GM21423 (cell line): Measurements from ENCODE around the gene UBAP2L.

Source experiments
- ATAC-seq: cut with Tn5 transposase; IDR thresholded peaks from one replicate; pipeline ENCODE4 v1.9.1; 2021; ENCODE audit warnings: mild to moderate bottlenecking, moderate library complexity; ENCODE audit not compliant: unreplicated experiment

The UBAP2L gene, protein sequence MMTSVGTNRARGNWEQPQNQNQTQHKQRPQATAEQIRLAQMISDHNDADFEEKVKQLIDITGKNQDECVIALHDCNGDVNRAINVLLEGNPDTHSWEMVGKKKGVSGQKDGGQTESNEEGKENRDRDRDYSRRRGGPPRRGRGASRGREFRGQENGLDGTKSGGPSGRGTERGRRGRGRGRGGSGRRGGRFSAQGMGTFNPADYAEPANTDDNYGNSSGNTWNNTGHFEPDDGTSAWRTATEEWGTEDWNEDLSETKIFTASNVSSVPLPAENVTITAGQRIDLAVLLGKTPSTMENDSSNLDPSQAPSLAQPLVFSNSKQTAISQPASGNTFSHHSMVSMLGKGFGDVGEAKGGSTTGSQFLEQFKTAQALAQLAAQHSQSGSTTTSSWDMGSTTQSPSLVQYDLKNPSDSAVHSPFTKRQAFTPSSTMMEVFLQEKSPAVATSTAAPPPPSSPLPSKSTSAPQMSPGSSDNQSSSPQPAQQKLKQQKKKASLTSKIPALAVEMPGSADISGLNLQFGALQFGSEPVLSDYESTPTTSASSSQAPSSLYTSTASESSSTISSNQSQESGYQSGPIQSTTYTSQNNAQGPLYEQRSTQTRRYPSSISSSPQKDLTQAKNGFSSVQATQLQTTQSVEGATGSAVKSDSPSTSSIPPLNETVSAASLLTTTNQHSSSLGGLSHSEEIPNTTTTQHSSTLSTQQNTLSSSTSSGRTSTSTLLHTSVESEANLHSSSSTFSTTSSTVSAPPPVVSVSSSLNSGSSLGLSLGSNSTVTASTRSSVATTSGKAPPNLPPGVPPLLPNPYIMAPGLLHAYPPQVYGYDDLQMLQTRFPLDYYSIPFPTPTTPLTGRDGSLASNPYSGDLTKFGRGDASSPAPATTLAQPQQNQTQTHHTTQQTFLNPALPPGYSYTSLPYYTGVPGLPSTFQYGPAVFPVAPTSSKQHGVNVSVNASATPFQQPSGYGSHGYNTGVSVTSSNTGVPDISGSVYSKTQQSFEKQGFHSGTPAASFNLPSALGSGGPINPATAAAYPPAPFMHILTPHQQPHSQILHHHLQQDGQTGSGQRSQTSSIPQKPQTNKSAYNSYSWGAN

GRCh38 chr1:154220071-154220969, at the start of gene UBAP2L:
Gene UBAP2L, plus strand, starts transcription at chr1:154220955. Its CDS starts 4,169 bp downstream, at chr1:154225124.
- peak; percentile 93 for ATAC-seq

DNA sequence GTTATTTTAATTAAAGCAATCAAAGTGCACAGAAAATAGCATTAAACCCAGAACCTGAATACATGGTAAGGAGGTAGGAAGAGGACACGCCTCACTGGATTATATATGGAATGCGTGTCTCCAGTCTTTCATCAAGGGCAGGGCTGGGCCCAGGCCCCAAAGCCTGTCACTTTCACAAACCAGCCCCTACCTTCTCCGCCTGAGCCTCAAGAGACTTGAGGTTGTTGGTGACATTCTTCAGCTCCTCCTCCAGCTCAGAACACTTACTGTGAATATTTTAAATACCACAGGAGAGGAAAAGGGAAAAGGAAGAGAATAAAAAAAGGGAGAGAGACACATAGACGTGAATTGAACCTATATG, 49.6 kb upstream of the UBAP2L start:
- ATAC-seq, result no peak

DNA sequence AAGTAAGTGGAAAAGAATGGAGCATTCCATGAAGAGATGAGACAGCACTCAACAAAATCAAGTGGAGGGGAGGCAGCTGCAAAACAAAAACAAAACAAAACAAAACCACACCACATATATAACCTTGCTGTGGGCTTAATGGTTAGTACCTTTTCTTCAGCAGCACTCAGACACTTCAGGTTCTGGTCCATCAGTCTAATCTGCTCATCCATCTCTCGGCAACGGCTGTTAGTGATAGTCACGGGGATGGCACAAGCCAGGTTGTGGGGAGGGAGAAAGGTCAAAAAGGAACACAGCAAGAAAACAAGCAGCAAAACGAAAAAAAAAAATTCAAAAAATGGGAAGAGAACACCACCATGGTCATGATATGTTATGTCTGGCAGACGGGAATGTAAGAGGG, 48.9 kb upstream of the UBAP2L start:
- no peak for ATAC-seq

DNA sequence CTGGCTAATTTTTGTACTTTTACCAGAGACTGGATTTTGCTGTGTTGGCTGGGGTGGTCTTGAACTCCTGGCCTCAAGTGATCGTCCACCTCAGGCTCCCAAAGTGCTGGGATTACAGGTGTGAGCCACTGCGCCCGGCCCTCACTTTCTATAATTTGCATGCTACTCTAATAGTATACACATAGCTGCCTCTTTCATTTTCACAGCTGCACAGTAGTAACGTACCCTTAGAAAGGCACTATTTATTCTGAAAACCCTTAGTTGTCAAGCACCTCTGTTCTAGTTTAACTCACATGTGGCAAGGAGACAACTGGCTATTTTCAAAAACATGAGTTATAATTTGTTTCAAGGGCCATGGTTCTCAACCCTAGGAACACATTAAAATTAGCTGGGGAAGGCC, 46.1 kb upstream of the UBAP2L start:
- ATAC-seq, result no peak

- ATAC-seq, result no peak
These were observed 44.4 kb upstream of the UBAP2L start for GRCh38 chr1:154176337-154176736.

DNA sequence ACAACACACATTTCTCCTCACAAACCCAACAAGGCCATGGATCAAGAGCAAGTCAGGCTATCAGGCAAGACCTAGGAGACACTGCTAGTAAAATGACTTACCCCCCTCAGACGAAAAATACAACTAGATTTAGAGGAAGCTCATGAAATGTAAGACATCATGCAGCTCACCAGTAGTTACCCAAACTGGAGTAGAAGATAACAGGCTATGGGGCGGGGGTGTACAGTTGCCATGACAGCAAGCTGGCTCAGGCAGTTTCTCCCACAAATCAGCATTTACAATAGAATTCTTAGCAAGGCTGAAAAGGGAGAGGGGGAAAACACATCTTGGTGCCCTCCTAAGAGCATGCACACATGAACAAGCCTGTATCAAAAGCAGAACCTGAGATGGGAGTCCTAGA, 42.7 kb upstream of the UBAP2L start:
- no peak for ATAC-seq

GRCh38 chr1:154178911-154179811, 41.6 kb upstream of the UBAP2L start:
- no peak for ATAC-seq

- ATAC-seq, result no peak
These were observed 40.6 kb upstream of the UBAP2L start for GRCh38 chr1:154179946-154180687.

GRCh38 chr1:154181944-154182343, 38.8 kb upstream of the UBAP2L start:
- no peak for ATAC-seq

DNA sequence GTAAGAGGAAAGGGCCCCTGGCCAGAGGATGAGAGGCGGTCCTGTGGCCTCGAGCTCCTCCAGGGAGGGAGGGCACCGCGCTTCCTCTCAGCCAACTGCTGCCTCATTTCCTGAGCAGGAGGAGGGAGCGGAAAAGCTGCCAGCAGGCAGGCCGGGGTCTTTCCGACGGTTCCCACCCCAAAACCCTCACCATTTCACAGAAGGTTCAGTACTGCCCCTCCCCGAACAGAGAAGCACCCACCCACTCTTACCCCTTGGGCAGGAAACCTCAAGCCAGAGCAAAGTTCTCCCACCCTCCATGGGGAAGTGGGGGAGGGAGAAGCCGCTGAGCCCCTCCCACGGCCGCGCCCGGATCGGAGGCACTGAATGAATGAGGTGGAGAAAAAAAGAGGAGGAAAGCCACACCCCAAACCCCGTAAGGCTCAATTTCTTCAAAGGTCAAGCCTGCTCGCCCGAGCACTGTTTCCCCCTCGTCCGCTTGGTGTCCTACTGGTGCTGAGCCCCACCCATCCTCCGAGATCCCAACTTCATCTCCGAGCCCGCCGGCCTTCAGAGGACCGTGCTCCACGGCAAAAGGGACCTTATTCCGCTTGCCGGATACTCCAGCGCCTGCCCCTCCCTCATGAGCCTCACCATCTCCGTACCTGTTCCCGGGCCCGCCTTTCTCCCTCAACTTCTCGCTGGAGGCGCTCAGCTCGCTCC, 38.3 kb upstream of the UBAP2L start:
- peak; percentile 36 for ATAC-seq

DNA sequence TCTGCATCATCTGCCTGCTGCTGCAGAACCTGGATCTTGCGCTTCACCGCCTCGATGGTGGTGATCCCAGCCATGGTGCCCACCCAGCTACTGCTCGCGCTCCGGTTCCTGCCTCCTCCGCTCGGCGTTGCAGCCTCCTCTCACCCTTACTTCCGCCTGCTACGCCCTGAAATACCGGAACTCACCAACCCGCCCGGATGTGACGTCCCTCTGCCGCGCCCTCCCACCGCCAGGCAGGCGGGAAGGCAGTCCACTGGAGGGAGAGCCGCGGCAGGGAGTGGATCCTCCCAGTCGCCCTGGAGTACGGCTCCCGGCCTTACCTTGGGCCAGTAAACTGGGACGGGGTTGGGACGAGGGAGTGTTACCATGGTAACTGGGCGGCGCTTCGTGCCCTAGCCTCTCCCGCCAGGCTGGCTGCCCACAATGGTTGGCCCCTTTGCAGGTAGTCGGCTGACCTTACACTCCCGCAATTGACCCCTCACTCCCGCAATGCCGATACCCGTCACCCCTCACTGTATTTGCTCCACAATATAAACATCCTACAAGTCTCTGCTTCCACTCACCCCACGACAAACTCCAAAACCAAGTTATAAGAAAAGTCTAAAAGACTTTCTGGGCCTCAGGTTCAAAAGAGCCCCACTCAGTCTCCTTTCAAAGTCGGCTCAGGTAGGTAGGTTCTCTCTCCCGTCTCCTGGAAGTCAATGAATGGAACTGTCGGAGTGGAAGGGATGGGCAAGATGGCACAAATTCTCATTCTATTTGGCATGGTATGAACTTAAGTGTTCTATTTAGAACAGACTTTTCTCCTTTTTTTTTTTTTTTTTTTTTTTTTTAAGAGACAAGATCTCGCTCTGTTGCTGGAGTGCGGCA, 37.5 kb upstream of the UBAP2L start:
- ATAC-seq, result peak; percentile 70

GRCh38 chr1:154186177-154186576, 34.6 kb upstream of the UBAP2L start:
- ATAC-seq, result no peak

- ATAC-seq, result no peak
These were observed 33.8 kb upstream of the UBAP2L start for GRCh38 chr1:154186852-154187501.

GRCh38 chr1:154190550-154190949, 30.2 kb upstream of the UBAP2L start:
- ATAC-seq, result no peak

GRCh38 chr1:154191990-154192461, 28.7 kb upstream of the UBAP2L start, which contains the start of gene TPM3:
Gene TPM3, minus strand, starts transcription at chr1:154192100. Its CDS starts 82 bp downstream, at chr1:154192018.
- ATAC-seq, result no peak

GRCh38 chr1:154192476-154192875, 28.3 kb upstream of the UBAP2L start:
- no peak for ATAC-seq
